Measurements from ENCODE around the gene SLC30A2.

SLC30A2 gene

DNA sequence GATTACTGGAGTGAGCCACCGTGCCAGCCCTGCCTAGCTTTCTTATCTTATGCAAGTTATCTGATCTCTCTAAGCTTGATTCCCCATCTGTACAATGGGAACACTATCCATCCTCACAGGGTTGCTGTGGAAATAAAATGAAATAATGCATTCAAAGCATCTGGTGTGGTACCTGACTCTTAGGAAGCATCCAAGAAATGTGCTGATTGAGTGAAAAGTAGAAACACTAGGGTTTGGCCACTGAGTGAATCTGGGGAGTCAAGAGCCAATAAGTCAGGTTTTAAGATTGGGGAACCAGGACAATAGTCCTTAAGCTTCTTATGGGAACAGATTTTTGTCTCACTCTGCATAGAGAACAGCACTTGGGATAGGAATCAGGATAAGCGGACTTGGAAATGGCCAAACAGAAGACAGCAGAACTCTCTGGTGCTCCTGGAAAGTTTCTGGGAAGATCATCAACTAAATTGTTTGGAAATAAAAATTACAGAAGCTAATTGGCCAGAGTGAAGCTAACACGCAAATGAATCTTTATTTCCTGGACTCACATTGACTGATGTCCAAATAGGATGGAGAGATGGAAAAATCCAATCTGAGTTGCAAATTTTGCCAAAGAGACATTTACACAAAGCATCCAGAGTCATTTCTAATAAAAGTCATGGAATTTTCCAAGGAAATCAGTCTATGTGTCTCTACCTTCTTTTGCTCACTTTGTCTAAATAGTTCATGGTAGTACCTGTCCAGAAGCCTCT lies 51.3 kb downstream of the SLC30A2 start:
- no peak for DNase-seq

DNA sequence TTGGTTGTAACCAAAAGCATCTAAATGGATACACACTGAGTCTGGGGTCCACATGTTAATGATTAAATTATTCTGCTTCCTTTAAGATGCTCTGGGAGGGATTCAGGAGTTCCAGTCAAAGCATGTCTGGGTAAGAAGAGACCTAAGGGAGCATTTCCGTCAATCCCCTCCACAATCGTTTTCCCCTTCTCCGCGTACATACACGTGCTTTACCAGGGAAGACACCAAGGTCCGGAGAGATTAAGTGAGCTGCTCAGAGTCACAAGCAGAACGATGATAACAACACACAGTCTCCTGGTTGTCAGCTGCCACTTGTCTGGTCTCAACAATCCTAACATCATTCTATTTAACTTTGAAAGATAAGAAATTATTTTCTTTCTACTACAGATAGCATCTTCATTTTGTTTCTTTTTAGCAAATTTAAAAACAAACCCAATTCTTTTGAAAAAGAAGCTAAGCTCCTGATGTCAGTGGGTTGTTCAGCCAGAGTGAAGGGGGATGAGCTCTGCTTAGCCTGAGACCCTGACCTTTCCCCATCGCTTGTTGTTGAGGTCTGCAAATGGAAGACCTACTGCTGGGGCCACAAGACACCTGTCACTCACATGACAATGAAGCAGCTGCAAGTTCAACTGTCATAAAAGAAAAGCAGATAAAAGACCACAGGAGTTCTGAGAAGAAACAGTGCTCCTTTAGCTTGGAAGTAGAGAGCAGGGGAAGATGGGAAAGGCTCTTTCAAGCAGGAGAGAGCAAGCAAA lies 52.5 kb downstream of the SLC30A2 start:
- no peak for DNase-seq

DNA sequence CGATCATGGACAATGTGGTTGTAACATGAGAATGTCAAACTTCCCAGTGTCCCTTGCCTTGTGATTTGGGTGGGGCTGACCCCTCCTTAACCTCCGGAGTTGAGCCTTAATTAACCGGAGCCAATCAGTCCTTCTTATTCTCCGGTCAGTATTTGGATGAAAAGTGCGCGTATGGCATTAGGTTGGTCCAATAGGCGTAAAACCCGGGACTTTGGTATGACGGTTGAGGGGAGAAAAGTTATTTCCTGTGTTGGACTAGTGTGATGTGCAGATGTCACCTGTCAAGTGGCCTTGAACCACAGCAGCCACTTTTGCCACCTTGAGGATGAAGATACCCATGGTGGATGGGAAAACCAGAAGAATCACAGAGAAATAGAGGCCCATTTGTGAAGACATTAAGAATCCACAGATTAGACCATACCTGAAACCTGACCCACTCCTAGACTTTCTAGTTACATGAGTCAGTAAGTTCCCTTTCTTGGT lies 53.2 kb downstream of the SLC30A2 start:
- DNase-seq = no peak

DNA sequence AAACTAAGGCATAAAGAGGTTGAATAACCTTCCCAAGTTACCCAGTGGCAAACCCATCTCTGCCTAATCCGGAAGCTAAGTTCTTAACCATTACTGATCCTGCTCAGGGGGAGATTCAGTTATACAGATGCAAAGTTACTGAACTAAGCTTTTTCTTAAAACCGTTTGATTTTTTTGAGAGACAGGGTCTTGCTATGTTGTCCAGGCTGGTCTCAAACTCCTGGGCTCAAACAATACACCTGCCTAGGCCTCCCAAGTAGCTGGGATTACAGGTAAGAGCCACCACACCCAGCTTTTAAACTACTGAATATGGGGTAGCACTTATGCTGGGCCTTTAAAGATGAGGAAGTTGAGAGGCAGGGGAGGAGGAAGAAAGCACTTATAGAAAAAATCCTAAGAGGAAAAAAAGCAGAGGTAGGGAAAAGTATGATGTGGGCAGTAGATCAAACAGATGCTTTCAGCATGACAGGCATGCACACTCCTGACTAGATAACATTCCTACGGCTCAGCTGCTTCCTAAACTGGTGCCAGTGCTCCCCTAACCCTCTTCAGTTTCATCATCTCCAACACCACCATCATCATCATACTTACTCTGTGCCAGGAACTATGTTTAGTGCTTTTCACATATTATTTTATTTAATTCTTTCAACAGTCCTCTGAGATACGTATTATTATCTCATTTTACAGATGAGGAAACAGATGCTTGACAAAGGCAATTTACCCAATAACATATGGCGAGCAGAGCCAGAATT lies 53.8 kb downstream of the SLC30A2 start:
- no peak for DNase-seq

DNA sequence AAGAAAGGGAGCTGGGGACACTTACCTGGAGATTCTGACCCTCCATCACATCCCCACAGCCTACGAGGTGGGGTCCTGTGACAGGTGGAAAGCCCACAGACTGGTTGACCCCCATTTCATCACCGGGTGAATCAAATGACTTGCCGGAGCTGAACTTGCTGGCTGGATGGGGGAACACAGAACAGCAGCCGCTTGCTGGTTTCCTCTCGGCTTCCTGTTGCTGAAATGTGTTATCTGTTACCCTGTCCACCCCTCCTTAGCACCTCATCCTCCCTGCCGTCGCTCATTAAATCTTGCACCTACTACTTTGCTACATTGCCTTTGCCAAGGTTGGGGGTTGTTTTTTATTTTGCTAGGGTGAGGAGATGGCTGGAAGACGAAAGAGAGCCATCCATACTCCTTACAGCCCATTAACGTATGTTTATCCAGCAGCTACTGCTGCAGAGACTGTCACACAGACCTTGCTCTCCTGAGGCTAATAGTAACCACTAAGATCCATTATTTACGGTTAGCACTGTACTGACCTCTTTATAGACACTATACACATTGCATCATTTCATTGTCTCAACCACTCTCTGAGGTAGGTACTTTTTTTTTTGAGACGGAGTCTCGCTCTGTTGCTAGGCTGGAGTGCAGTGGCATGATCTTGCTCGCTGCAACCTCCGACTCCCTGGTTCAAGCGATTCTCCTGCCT lies 55.1 kb downstream of the SLC30A2 start:
- DNase-seq = no peak

DNA sequence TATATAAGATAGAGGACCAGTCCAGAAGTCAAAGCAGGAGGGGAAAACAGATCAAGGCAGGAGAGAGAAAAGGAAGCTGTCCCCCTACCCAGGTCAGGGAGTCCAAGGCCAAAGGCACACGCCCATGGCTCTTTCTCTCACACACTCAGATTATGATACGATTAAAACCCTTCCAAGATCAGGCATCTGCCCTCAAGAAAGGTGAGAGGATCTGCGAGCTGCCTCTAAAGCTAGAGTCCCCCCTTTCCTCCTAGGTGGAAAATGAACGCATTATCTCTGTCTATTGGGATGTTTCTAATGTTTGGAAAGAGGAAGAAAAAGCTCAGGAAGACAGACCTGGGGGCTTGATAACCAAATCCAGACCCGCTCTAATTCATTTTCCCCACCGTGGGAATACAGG lies 55.7 kb downstream of the SLC30A2 start:
- no peak for DNase-seq

DNA sequence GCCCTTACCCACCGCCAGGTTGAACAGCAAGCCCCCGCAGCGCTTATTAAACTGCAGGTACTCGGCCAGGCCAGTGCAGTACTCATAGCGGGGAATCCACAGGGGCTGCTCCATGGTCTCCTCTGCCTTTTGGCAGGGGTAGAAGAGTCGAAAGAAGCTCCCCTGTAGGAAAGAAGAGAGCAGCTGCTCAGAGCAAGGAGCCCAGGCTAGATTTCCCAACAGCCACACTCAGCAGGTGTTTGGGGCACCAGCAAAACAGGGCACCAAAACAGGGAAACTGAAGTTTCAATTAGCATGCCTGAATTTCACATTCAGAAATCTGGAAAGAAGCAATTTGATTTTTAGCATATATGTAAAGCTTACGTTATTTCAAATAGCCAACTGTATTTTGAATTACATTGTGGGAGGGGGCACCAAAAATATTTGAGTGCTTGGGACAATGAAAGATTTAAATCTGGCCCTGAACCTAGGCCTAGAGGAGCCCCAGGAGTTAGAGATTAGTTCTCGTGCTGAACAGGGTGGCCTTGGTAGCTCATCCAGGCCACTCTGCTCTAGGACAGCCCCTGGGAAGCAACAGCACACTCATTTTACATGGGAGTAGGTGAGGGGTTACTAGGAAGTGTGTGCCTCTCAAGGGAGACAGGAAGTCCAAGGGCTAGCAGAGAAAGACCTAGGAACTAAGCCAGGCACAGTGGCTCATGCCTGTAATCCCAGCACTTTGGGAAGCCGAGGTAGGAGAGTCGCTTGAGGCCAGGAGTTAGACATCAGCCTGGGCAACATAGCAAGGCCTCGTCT lies 56.3 kb downstream of the SLC30A2 start:
- DNase-seq = no peak

DNA sequence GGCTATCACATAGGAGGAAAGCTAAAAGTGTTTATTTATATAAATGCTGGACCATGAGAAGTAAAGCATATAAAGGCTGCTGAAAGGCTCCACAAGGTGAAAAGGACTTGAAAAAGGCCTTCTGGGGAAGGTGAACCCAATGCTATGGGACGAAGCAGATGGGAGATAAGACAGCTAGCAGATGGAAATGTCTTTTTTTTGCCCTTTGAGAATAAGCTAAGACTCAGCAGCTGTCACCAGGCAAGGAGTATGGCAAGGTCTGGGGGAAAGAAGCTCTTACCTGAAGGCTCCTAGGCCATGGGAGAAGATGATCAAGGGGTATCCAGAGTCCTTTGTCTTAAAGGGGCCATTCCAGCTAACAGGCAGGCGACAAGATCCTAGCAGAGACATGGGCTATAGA lies 58.0 kb downstream of the SLC30A2 start:
- no peak for DNase-seq
